ENCODE measurements around the gene SIGLEC7. TPM values are rescaled to one million over a fixed set of nuclear protein-coding genes. Genes with fewer than 3 reads are reported as not detected.

Gene SIGLEC7
- total RNA-seq, 5 donors from 2014 or later (not counting 1 experiment from before 2014, with no cell fraction given) = 0.30 to 3.3 (median 1.0) TPM; not detected in 1

GRCh38 chr19:51186323-51186722 is 44.2 kb downstream of the SIGLEC7 start:
- no peaks in the 10 kb centered on the region for H3K36me3 ChIP-seq (ENCODE audit: control insufficient read depth in 2 of 2, extremely low read depth in 1 of 2, insufficient read depth in 1 of 2, low read length in 1 of 2)
- no peaks in the 10 kb centered on the region for H3K36me3 Mint-ChIP-seq
- no peaks in the 10 kb centered on the region for H3K9me3 Mint-ChIP-seq
- H3K4me1 Mint-ChIP-seq = peaks cover 0 to 6% (median 1%) of the 10 kb centered on the region in 3 donors
- H3K27me3 ChIP-seq (replicated peaks in 1 of 2; ENCODE audit: control insufficient read depth in 2 of 2, extremely low read depth in 1 of 2, insufficient read depth in 2 of 2, low read length in 1 of 2) = peaks cover 0 to 53% of the 10 kb centered on the region in 2 experiments
- CTCF ChIA-PET = no interaction called here
- no peak overlapping the region for H3K27ac Mint-ChIP-seq
- 66% methylated on average over 3 of the region's 13 CpGs for WGBS (ENCODE audit: insufficient coverage)
- peaks cover 18 to 38% of the 10 kb centered on the region in 2 donors for H3K27me3 Mint-ChIP-seq
- H3K4me1 ChIP-seq (ENCODE audit: control insufficient read depth in 1 of 2, extremely low read depth in 1 of 2, insufficient read depth in 2 of 2, low read length in 2 of 2) = peaks cover 0 to 6% of the 10 kb centered on the region in 2 experiments
- no peak overlapping the region for H3K4me3 ChIP-seq (ENCODE audit: control insufficient read depth in 1 of 2, extremely low read depth in 1 of 2, low read length in 1 of 2)
- no peak overlapping the region for H3K27ac ChIP-seq (ENCODE audit: low read length)
- H3K9me3 ChIP-seq = no peaks in the 10 kb centered on the region
- ATAC-seq (replicated peaks in 1 of 4) (no peak), DNase-seq (no peak)
- POLR2A ChIA-PET = no interaction called here
- H3K4me3 Mint-ChIP-seq = no peak overlapping the region

- ChIA-PET POLR2A (no interaction called here), CTCF (no interaction called here)
- H3K27ac ChIP-seq (ENCODE audit: low read length) = no peak overlapping the region
- Mint-ChIP-seq H3K9me3 (no peaks in the 10 kb centered on the region), H3K4me3 (no peak overlapping the region), H3K27ac (no peak overlapping the region), H3K4me1 (peaks cover 0 to 6% (median 1%) of the 10 kb centered on the region in 3 donors), H3K36me3 (no peaks in the 10 kb centered on the region), H3K27me3 (peaks cover 18 to 39% of the 10 kb centered on the region in 2 donors)
- peaks cover 0 to 46% of the 10 kb centered on the region in 2 experiments for H3K27me3 ChIP-seq (replicated peaks in 1 of 2; ENCODE audit: control insufficient read depth in 2 of 2, extremely low read depth in 1 of 2, insufficient read depth in 2 of 2, low read length in 1 of 2)
- DNase-seq (no peak), ATAC-seq (replicated peaks in 1 of 4) (no peak)
- WGBS (ENCODE audit: insufficient coverage) = 92% methylated on average over 7 of the region's 11 CpGs
- no peaks in the 10 kb centered on the region for H3K9me3 ChIP-seq
- no peaks in the 10 kb centered on the region for H3K36me3 ChIP-seq (ENCODE audit: control insufficient read depth in 2 of 2, extremely low read depth in 1 of 2, insufficient read depth in 1 of 2, low read length in 1 of 2)
- H3K4me3 ChIP-seq (ENCODE audit: control insufficient read depth in 1 of 2, extremely low read depth in 1 of 2, low read length in 1 of 2) = no peak overlapping the region
- H3K4me1 ChIP-seq (ENCODE audit: control insufficient read depth in 1 of 2, extremely low read depth in 1 of 2, insufficient read depth in 2 of 2, low read length in 2 of 2) = no peaks in the 10 kb centered on the region
Measured at GRCh38 chr19:51187395-51188226, 45.5 kb downstream of the SIGLEC7 start.

- no peaks in the 10 kb centered on the region for H3K4me1 ChIP-seq (ENCODE audit: control insufficient read depth in 1 of 2, extremely low read depth in 1 of 2, insufficient read depth in 2 of 2, low read length in 2 of 2)
- ChIA-PET POLR2A (no interaction called here), CTCF (no interaction called here)
- Mint-ChIP-seq H3K4me1 (peaks cover 0 to 6% (median 1%) of the 10 kb centered on the region in 3 donors), H3K27ac (no peak overlapping the region), H3K9me3 (no peaks in the 10 kb centered on the region), H3K36me3 (no peaks in the 10 kb centered on the region), H3K4me3 (no peak overlapping the region), H3K27me3 (peaks cover 18 to 39% of the 10 kb centered on the region in 2 donors)
- H3K36me3 ChIP-seq (ENCODE audit: control insufficient read depth in 2 of 2, extremely low read depth in 1 of 2, insufficient read depth in 1 of 2, low read length in 1 of 2) = no peaks in the 10 kb centered on the region
- peaks cover 0 to 42% of the 10 kb centered on the region in 2 experiments for H3K27me3 ChIP-seq (replicated peaks in 1 of 2; ENCODE audit: control insufficient read depth in 2 of 2, extremely low read depth in 1 of 2, insufficient read depth in 2 of 2, low read length in 1 of 2)
- no peaks in the 10 kb centered on the region for H3K9me3 ChIP-seq
- ATAC-seq (replicated peaks in 1 of 4) (no peak), DNase-seq (no peak)
- no peak overlapping the region for H3K27ac ChIP-seq (ENCODE audit: low read length)
- H3K4me3 ChIP-seq (ENCODE audit: control insufficient read depth in 1 of 2, extremely low read depth in 1 of 2, low read length in 1 of 2) = no peak overlapping the region
- WGBS (ENCODE audit: insufficient coverage) = no CpG with 5 or more reads among the region's 2 CpGs
Measured at GRCh38 chr19:51188227-51188559, 46.1 kb downstream of the SIGLEC7 start.

GRCh38 chr19:51192689-51193088 is 50.6 kb downstream of the SIGLEC7 start:
- Mint-ChIP-seq H3K9me3 (no peaks in the 10 kb centered on the region), H3K36me3 (no peaks in the 10 kb centered on the region), H3K4me3 (no peak overlapping the region), H3K27me3 (peaks cover 0 to 8% of the 10 kb centered on the region in 2 donors), H3K27ac (no peak overlapping the region), H3K4me1 (peaks cover 0 to 6% (median 0%) of the 10 kb centered on the region in 3 donors)
- no peaks in the 10 kb centered on the region for H3K9me3 ChIP-seq
- 93% methylated on average over 8 of the region's 9 CpGs for WGBS (ENCODE audit: insufficient coverage)
- DNase-seq (no peak), ATAC-seq (replicated peaks in 1 of 4) (no peak)
- H3K27me3 ChIP-seq (replicated peaks in 1 of 2; ENCODE audit: control insufficient read depth in 2 of 2, extremely low read depth in 1 of 2, insufficient read depth in 2 of 2, low read length in 1 of 2) = peaks cover 0 to 8% of the 10 kb centered on the region in 2 experiments
- H3K27ac ChIP-seq (ENCODE audit: low read length) = no peak overlapping the region
- CTCF ChIA-PET = interaction anchor here in 1 of 2 donors (0.9 kb wide), 1 partner anchor 32 kb away, joined by 5 read pairs; the partner anchor contains the start of gene CD33
- no peak overlapping the region for H3K4me3 ChIP-seq (ENCODE audit: control insufficient read depth in 1 of 2, extremely low read depth in 1 of 2, low read length in 1 of 2)
- no peaks in the 10 kb centered on the region for H3K4me1 ChIP-seq (ENCODE audit: control insufficient read depth in 1 of 2, extremely low read depth in 1 of 2, insufficient read depth in 2 of 2, low read length in 2 of 2)
- H3K36me3 ChIP-seq (ENCODE audit: control insufficient read depth in 2 of 2, extremely low read depth in 1 of 2, insufficient read depth in 1 of 2, low read length in 1 of 2) = no peaks in the 10 kb centered on the region
- POLR2A ChIA-PET = no interaction called here

- Histone ChIP-seq H3K27me3 (replicated peaks in 1 of 2; ENCODE audit: control insufficient read depth in 2 of 2, extremely low read depth in 1 of 2, insufficient read depth in 2 of 2, low read length in 1 of 2) (peaks cover 0 to 14% of the 10 kb centered on the region in 2 experiments), H3K4me3 (ENCODE audit: control insufficient read depth in 1 of 2, extremely low read depth in 1 of 2, low read length in 1 of 2) (no peak overlapping the region), H3K36me3 (ENCODE audit: control insufficient read depth in 2 of 2, extremely low read depth in 1 of 2, insufficient read depth in 1 of 2, low read length in 1 of 2) (no peaks in the 10 kb centered on the region), H3K9me3 (no peaks in the 10 kb centered on the region), H3K4me1 (ENCODE audit: control insufficient read depth in 1 of 2, extremely low read depth in 1 of 2, insufficient read depth in 2 of 2, low read length in 2 of 2) (no peaks in the 10 kb centered on the region), H3K27ac (ENCODE audit: low read length) (no peak overlapping the region)
- ATAC-seq (replicated peaks in 1 of 4) = peak; percentile 84 to 98 (median 89)
- peaks cover 0 to 6% (median 0%) of the 10 kb centered on the region in 3 donors for H3K4me1 Mint-ChIP-seq
- H3K27ac Mint-ChIP-seq = no peak overlapping the region
- POLR2A ChIA-PET = no interaction called here
- H3K4me3 Mint-ChIP-seq = peak overlapping the region in 1 of 3 donors; percentile 10
- CTCF ChIA-PET = no interaction called here
- WGBS (ENCODE audit: insufficient coverage) = 62% methylated on average over 9 of the region's 21 CpGs
- no peaks in the 10 kb centered on the region for H3K9me3 Mint-ChIP-seq
- peaks cover 0 to 12% of the 10 kb centered on the region in 2 donors for H3K27me3 Mint-ChIP-seq
- no peak for DNase-seq
- H3K36me3 Mint-ChIP-seq = no peaks in the 10 kb centered on the region
Measured at GRCh38 chr19:51194527-51195315, 52.6 kb downstream of the SIGLEC7 start.

GRCh38 chr19:51195316-51195586 is 53.1 kb downstream of the SIGLEC7 start:
- CTCF ChIA-PET = no interaction called here
- H3K27ac ChIP-seq (ENCODE audit: low read length) = no peak overlapping the region

More at GRCh38 chr19:51195316-51195586, 53.1 kb downstream of the SIGLEC7 start:
- ATAC-seq (replicated peaks in 1 of 4) = no peak
- H3K4me1 Mint-ChIP-seq = peaks cover 0 to 6% (median 0%) of the 10 kb centered on the region in 3 donors
- no peaks in the 10 kb centered on the region for H3K9me3 Mint-ChIP-seq
- 87% methylated on average over 8 of the region's 9 CpGs for WGBS (ENCODE audit: insufficient coverage)
- POLR2A ChIA-PET = no interaction called here
- Histone ChIP-seq H3K9me3 (no peaks in the 10 kb centered on the region), H3K27me3 (replicated peaks in 1 of 2; ENCODE audit: control insufficient read depth in 2 of 2, extremely low read depth in 1 of 2, insufficient read depth in 2 of 2, low read length in 1 of 2) (peaks cover 0 to 19% of the 10 kb centered on the region in 2 experiments), H3K36me3 (ENCODE audit: control insufficient read depth in 2 of 2, extremely low read depth in 1 of 2, insufficient read depth in 1 of 2, low read length in 1 of 2) (no peaks in the 10 kb centered on the region), H3K4me1 (ENCODE audit: control insufficient read depth in 1 of 2, extremely low read depth in 1 of 2, insufficient read depth in 2 of 2, low read length in 2 of 2) (no peaks in the 10 kb centered on the region), H3K4me3 (ENCODE audit: control insufficient read depth in 1 of 2, extremely low read depth in 1 of 2, low read length in 1 of 2) (no peak overlapping the region)
- H3K27ac Mint-ChIP-seq = no peak overlapping the region
- H3K36me3 Mint-ChIP-seq = no peaks in the 10 kb centered on the region
- H3K4me3 Mint-ChIP-seq = no peak overlapping the region
- peaks cover 2 to 16% of the 10 kb centered on the region in 2 donors for H3K27me3 Mint-ChIP-seq
- DNase-seq = no peak
